HEK293T (cell line): ENCODE data around the gene TMEM50B.

Source experiments
- ARNT ChIP-seq: fragments of 450-650 bp; IDR thresholded peaks from 2 replicates; pipeline ENCODE4 v1.6.1; 2017; ENCODE audit warnings: mild to moderate bottlenecking
- BHLHE40 ChIP-seq: fragments of 450-650 bp; IDR thresholded peaks from 2 replicates; pipeline ENCODE4 v1.6.1; 2016; ENCODE audit warnings: mild to moderate bottlenecking, moderate library complexity, borderline replicate concordance
- ELF4 ChIP-seq: fragments of 450-650 bp; IDR thresholded peaks from 2 replicates; pipeline ENCODE4 v1.6.1; 2017; ENCODE audit warnings: antibody characterized with exemption
- FOXM1 ChIP-seq: fragments of 450-650 bp; IDR thresholded peaks from 2 replicates; pipeline ENCODE4 v1.6.1; 2017; ENCODE audit warnings: mild to moderate bottlenecking, borderline replicate concordance

- TF ChIP-seq ELF4 (no peak), ARNT (no peak), BHLHE40 (no peak), FOXM1 (no peak)
These were observed 46.2 kb downstream of the TMEM50B start for GRCh38 chr21:33433425-33434114.
